Measurements from ENCODE around the gene ABAT. TPM values are rescaled to one million over a fixed set of nuclear protein-coding genes. Genes with fewer than 3 reads are reported as not detected.
A peak's percentile ranks its signal among the peaks of the same experiment; 100 is the strongest.
"Not testable (repeated sequence)": the region's sequence is repeated elsewhere in the genome, so short reads cannot be mapped to it uniquely, and the experiment has no call there.

Gene ABAT
- total and polyA plus RNA-seq, 4 donors, result 88.3 to 286 (median 191) TPM

GRCh38 chr16:8785408-8785807, 111.0 kb downstream of the ABAT start:
- Histone ChIP-seq H3K27ac (ENCODE audit: low read depth, low read length) (no peak overlapping the region), H3K36me3 (ENCODE audit: control insufficient read depth, insufficient read depth, low read length) (peaks cover 29% of the 10 kb centered on the region), H3K27me3 (ENCODE audit: control insufficient read depth, insufficient read depth, low read length) (no peaks in the 10 kb centered on the region), H3K4me3 (ENCODE audit: low read depth, low read length) (no peak overlapping the region), H3K9me3 (ENCODE audit: control insufficient read depth, insufficient read depth, low read length) (no peaks in the 10 kb centered on the region), H3K4me1 (ENCODE audit: control insufficient read depth, insufficient read depth, low read length) (no peaks in the 10 kb centered on the region)
- DNase-seq (ENCODE audit: low read depth in 4 of 6, low spot score in 6 of 6), result no peak
- 83% methylated on average over 6 of the region's 6 CpGs for WGBS (ENCODE audit: insufficient coverage)

GRCh38 chr16:8786316-8786715, 111.9 kb downstream of the ABAT start:
- H3K27me3 ChIP-seq (ENCODE audit: control insufficient read depth, insufficient read depth, low read length); H3K4me3 ChIP-seq (ENCODE audit: low read depth, low read length); H3K9me3 ChIP-seq (ENCODE audit: control insufficient read depth, insufficient read depth, low read length); H3K27ac ChIP-seq (ENCODE audit: low read depth, low read length); H3K4me1 ChIP-seq (ENCODE audit: control insufficient read depth, insufficient read depth, low read length); DNase-seq (ENCODE audit: low read depth in 4 of 6, low spot score in 6 of 6): not testable (repeated sequence)
- 82% methylated on average over 11 of the region's 11 CpGs for WGBS (ENCODE audit: insufficient coverage)
- peaks cover 20% of the 10 kb centered on the region for H3K36me3 ChIP-seq (ENCODE audit: control insufficient read depth, insufficient read depth, low read length)

GRCh38 chr16:8788578-8789172, 114.3 kb downstream of the ABAT start:
- Histone ChIP-seq H3K9me3 (ENCODE audit: control insufficient read depth, insufficient read depth, low read length) (no peaks in the 10 kb centered on the region), H3K27me3 (ENCODE audit: control insufficient read depth, insufficient read depth, low read length) (no peaks in the 10 kb centered on the region), H3K4me1 (ENCODE audit: control insufficient read depth, insufficient read depth, low read length) (no peaks in the 10 kb centered on the region), H3K36me3 (ENCODE audit: control insufficient read depth, insufficient read depth, low read length) (peaks cover 4% of the 10 kb centered on the region), H3K4me3 (ENCODE audit: low read depth, low read length) (no peak overlapping the region), H3K27ac (ENCODE audit: low read depth, low read length) (no peak overlapping the region)
- 64% methylated on average over 8 of the region's 8 CpGs for WGBS (ENCODE audit: insufficient coverage)
- DNase-seq (ENCODE audit: low read depth in 4 of 6, low spot score in 6 of 6), result no peak

- Histone ChIP-seq H3K36me3 (ENCODE audit: control insufficient read depth, insufficient read depth, low read length) (peaks cover 4% of the 10 kb centered on the region), H3K27ac (ENCODE audit: low read depth, low read length) (no peak overlapping the region), H3K4me3 (ENCODE audit: low read depth, low read length) (no peak overlapping the region), H3K9me3 (ENCODE audit: control insufficient read depth, insufficient read depth, low read length) (no peaks in the 10 kb centered on the region), H3K4me1 (ENCODE audit: control insufficient read depth, insufficient read depth, low read length) (peaks cover 21% of the 10 kb centered on the region), H3K27me3 (ENCODE audit: control insufficient read depth, insufficient read depth, low read length) (no peaks in the 10 kb centered on the region)
- DNase-seq (ENCODE audit: low read depth in 4 of 6, low spot score in 6 of 6), result peak in 1 of 6 donors; percentile 50
- WGBS (ENCODE audit: insufficient coverage), result 54% methylated on average over 7 of the region's 8 CpGs
Measured at GRCh38 chr16:8795091-8795490, 120.7 kb downstream of the ABAT start.

- no peak for DNase-seq (ENCODE audit: low read depth in 4 of 6, low spot score in 6 of 6)
- no peaks in the 10 kb centered on the region for H3K9me3 ChIP-seq (ENCODE audit: control insufficient read depth, insufficient read depth, low read length)
- 94% methylated on average over 9 of the region's 10 CpGs for WGBS (ENCODE audit: insufficient coverage)
- peaks cover 4% of the 10 kb centered on the region for H3K36me3 ChIP-seq (ENCODE audit: control insufficient read depth, insufficient read depth, low read length)
- H3K27me3 ChIP-seq (ENCODE audit: control insufficient read depth, insufficient read depth, low read length), result no peaks in the 10 kb centered on the region
- H3K4me3 ChIP-seq (ENCODE audit: low read depth, low read length), result no peak overlapping the region
- H3K4me1 ChIP-seq (ENCODE audit: control insufficient read depth, insufficient read depth, low read length), result peaks cover 21% of the 10 kb centered on the region
- H3K27ac ChIP-seq (ENCODE audit: low read depth, low read length), result no peak overlapping the region
Measured at GRCh38 chr16:8795818-8796217, 121.4 kb downstream of the ABAT start.

- WGBS (ENCODE audit: insufficient coverage), result 44% methylated on average over 6 of the region's 14 CpGs
- H3K4me1 ChIP-seq (ENCODE audit: control insufficient read depth, insufficient read depth, low read length), result peaks cover 21% of the 10 kb centered on the region
- H3K9me3 ChIP-seq (ENCODE audit: control insufficient read depth, insufficient read depth, low read length), result no peaks in the 10 kb centered on the region
- H3K27ac ChIP-seq (ENCODE audit: low read depth, low read length), result peak overlapping the region; percentile 52
- H3K27me3 ChIP-seq (ENCODE audit: control insufficient read depth, insufficient read depth, low read length), result no peaks in the 10 kb centered on the region
- peaks cover 4% of the 10 kb centered on the region for H3K36me3 ChIP-seq (ENCODE audit: control insufficient read depth, insufficient read depth, low read length)
- DNase-seq (ENCODE audit: low read depth in 4 of 6, low spot score in 6 of 6), result no peak
- H3K4me3 ChIP-seq (ENCODE audit: low read depth, low read length), result peak overlapping the region; percentile 91
Measured at GRCh38 chr16:8796469-8797363, 122.3 kb downstream of the ABAT start.

- Histone ChIP-seq H3K4me1 (ENCODE audit: control insufficient read depth, insufficient read depth, low read length) (peaks cover 21% of the 10 kb centered on the region), H3K4me3 (ENCODE audit: low read depth, low read length) (peak within 1 kb of the TSS; percentile 91), H3K36me3 (ENCODE audit: control insufficient read depth, insufficient read depth, low read length) (peaks cover 12% of the 10 kb centered on the region), H3K27ac (ENCODE audit: low read depth, low read length) (peak within 1 kb of the TSS; percentile 52), H3K9me3 (ENCODE audit: control insufficient read depth, insufficient read depth, low read length) (no peaks in the 10 kb centered on the region), H3K27me3 (ENCODE audit: control insufficient read depth, insufficient read depth, low read length) (no peaks in the 10 kb centered on the region)
- DNase-seq (ENCODE audit: low read depth in 4 of 6, low spot score in 6 of 6), result peak; percentile 86 to 99 (median 94)
- 0% methylated on average over 57 of the region's 61 CpGs for WGBS (ENCODE audit: insufficient coverage)
Measured at GRCh38 chr16:8797364-8798173, 123.2 kb downstream of the ABAT start, which contains the start of the genes PMM2 and TMEM186. PMM2 (plus strand) TSS chr16:8797839; CDS start chr16:8797883, 44 bp downstream. TMEM186 (minus strand) TSS chr16:8797639; CDS start chr16:8797614, 25 bp downstream.

GRCh38 chr16:8798174-8798527, 123.7 kb downstream of the ABAT start:
- no peak overlapping the region for H3K27ac ChIP-seq (ENCODE audit: low read depth, low read length)
- DNase-seq (ENCODE audit: low read depth in 4 of 6, low spot score in 6 of 6), result no peak
- peaks cover 21% of the 10 kb centered on the region for H3K4me1 ChIP-seq (ENCODE audit: control insufficient read depth, insufficient read depth, low read length)
- no peaks in the 10 kb centered on the region for H3K9me3 ChIP-seq (ENCODE audit: control insufficient read depth, insufficient read depth, low read length)
- WGBS (ENCODE audit: insufficient coverage), result 0% methylated on average over 5 of the region's 6 CpGs
- peaks cover 16% of the 10 kb centered on the region for H3K36me3 ChIP-seq (ENCODE audit: control insufficient read depth, insufficient read depth, low read length)
- peak overlapping the region; percentile 91 for H3K4me3 ChIP-seq (ENCODE audit: low read depth, low read length)
- H3K27me3 ChIP-seq (ENCODE audit: control insufficient read depth, insufficient read depth, low read length), result no peaks in the 10 kb centered on the region

GRCh38 chr16:8798535-8799157, 124.2 kb downstream of the ABAT start:
- Histone ChIP-seq H3K27me3 (ENCODE audit: control insufficient read depth, insufficient read depth, low read length) (no peaks in the 10 kb centered on the region), H3K36me3 (ENCODE audit: control insufficient read depth, insufficient read depth, low read length) (peaks cover 17% of the 10 kb centered on the region), H3K9me3 (ENCODE audit: control insufficient read depth, insufficient read depth, low read length) (no peaks in the 10 kb centered on the region), H3K4me3 (ENCODE audit: low read depth, low read length) (peak overlapping the region; percentile 91), H3K27ac (ENCODE audit: low read depth, low read length) (no peak overlapping the region), H3K4me1 (ENCODE audit: control insufficient read depth, insufficient read depth, low read length) (peaks cover 21% of the 10 kb centered on the region)
- 74% methylated on average over 6 of the region's 7 CpGs for WGBS (ENCODE audit: insufficient coverage)
- DNase-seq (ENCODE audit: low read depth in 4 of 6, low spot score in 6 of 6), result no peak

Data from spinal cord (tissue), 10 donors.